GM06990 (cell line): ENCODE measurements around the gene AFDN.

Experiments used
- DNase-seq: peaks from one replicate; pipeline ENCODE4 v3.0.0-alpha.2; 2011; ENCODE audit not compliant: insufficient read length; ENCODE audit errors: extremely low read depth
- H3K27me3 ChIP-seq: replicated peaks from 2 replicates; pipeline ENCODE4 v1.6.0; 2011; ENCODE audit warnings: low read length; ENCODE audit not compliant: control insufficient read depth, insufficient read depth
- H3K36me3 ChIP-seq: 2 replicates; pipeline ENCODE4 v1.5.1; 2011; ENCODE audit warnings: low read length; ENCODE audit not compliant: control insufficient read depth, insufficient read depth
- H3K4me3 ChIP-seq: replicated peaks from 2 replicates; pipeline ENCODE4 v1.5.1; 2011; ENCODE audit warnings: low read depth, mild to moderate bottlenecking, control low read depth, low read length
- TF ChIP-seq, protein P1 (sequence below): IDR thresholded peaks from 2 replicates; pipeline ENCODE4 v1.5.1; 2011; ENCODE audit warnings: low read length, control low read depth, mild to moderate bottlenecking, inconsistent platforms; ENCODE audit not compliant: insufficient read depth, poor library complexity, severe bottlenecking

AFDN gene

GRCh38 chr6:167993169-167993568 lies 166.5 kb downstream of the AFDN start:
- DNase-seq, result no peak
- no peaks in the 10 kb centered on the region for H3K36me3 ChIP-seq
- no peak overlapping the region for H3K4me3 ChIP-seq
- H3K27me3 ChIP-seq, result no peaks in the 10 kb centered on the region
- TF ChIP-seq, protein P1, sequence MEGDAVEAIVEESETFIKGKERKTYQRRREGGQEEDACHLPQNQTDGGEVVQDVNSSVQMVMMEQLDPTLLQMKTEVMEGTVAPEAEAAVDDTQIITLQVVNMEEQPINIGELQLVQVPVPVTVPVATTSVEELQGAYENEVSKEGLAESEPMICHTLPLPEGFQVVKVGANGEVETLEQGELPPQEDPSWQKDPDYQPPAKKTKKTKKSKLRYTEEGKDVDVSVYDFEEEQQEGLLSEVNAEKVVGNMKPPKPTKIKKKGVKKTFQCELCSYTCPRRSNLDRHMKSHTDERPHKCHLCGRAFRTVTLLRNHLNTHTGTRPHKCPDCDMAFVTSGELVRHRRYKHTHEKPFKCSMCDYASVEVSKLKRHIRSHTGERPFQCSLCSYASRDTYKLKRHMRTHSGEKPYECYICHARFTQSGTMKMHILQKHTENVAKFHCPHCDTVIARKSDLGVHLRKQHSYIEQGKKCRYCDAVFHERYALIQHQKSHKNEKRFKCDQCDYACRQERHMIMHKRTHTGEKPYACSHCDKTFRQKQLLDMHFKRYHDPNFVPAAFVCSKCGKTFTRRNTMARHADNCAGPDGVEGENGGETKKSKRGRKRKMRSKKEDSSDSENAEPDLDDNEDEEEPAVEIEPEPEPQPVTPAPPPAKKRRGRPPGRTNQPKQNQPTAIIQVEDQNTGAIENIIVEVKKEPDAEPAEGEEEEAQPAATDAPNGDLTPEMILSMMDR, result no peak

DNA sequence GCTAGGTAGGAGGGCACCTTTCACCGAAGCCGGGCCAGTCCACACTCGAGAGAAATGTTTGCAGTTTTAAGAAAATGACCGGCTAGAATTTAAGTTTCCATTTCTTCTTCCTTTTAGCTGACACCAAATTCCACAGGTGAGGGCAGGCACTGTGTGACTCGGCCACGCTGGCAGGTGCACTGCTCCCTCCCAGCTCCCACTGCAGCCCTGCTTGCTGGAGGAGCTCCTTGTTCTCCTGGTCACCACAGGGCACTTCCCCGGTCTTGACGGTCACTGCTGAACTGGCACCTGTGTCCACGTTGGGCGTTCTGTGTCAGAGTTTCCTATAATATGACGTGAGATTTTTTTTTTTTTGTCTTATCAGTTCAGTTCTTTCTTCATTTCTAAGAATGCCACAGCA lies 167.1 kb downstream of the AFDN start:
- Histone ChIP-seq H3K36me3 (no peaks in the 10 kb centered on the region), H3K4me3 (no peak overlapping the region), H3K27me3 (no peaks in the 10 kb centered on the region)
- TF ChIP-seq, protein P1, result no peak
- DNase-seq, result no peak

GRCh38 chr6:167995302-167995701 lies 168.6 kb downstream of the AFDN start:
- Histone ChIP-seq H3K27me3 (no peaks in the 10 kb centered on the region), H3K36me3 (no peaks in the 10 kb centered on the region), H3K4me3 (no peak overlapping the region)
- no peak for DNase-seq
- TF ChIP-seq, protein P1, result no peak

GRCh38 chr6:167995731-167996151 lies 169.0 kb downstream of the AFDN start:
- H3K4me3 ChIP-seq, result no peak overlapping the region
- no peak for DNase-seq

GRCh38 chr6:167996424-167997199 lies 169.9 kb downstream of the AFDN start:
- no peak for DNase-seq
- TF ChIP-seq, protein P1, result no peak
- Histone ChIP-seq H3K4me3 (no peak overlapping the region), H3K36me3 (no peaks in the 10 kb centered on the region), H3K27me3 (no peaks in the 10 kb centered on the region)

More at GRCh38 chr6:167995731-167996151, 169.0 kb downstream of the AFDN start:
- Histone ChIP-seq H3K36me3 (no peaks in the 10 kb centered on the region), H3K27me3 (no peaks in the 10 kb centered on the region)
- TF ChIP-seq, protein P1, result no peak

GRCh38 chr6:167997642-167998041 lies 170.9 kb downstream of the AFDN start, which contains the start of gene KIF25:
Gene KIF25, plus strand, starts transcription at chr6:167997671. Its CDS starts 31,915 bp downstream, at chr6:168029586.
- TF ChIP-seq, protein P1, result no peak
- Histone ChIP-seq H3K4me3 (no peak within 1 kb of the TSS), H3K36me3 (no peaks in the 10 kb centered on the region), H3K27me3 (no peaks in the 10 kb centered on the region)
- no peak for DNase-seq
